Measurements from ENCODE around the gene TBX5. TPM values are rescaled to one million over a fixed set of nuclear protein-coding genes. Genes with fewer than 3 reads are reported as not detected.

The TBX5 gene
- total RNA-seq, 4 donors from 2014 or later = not detected

DNA sequence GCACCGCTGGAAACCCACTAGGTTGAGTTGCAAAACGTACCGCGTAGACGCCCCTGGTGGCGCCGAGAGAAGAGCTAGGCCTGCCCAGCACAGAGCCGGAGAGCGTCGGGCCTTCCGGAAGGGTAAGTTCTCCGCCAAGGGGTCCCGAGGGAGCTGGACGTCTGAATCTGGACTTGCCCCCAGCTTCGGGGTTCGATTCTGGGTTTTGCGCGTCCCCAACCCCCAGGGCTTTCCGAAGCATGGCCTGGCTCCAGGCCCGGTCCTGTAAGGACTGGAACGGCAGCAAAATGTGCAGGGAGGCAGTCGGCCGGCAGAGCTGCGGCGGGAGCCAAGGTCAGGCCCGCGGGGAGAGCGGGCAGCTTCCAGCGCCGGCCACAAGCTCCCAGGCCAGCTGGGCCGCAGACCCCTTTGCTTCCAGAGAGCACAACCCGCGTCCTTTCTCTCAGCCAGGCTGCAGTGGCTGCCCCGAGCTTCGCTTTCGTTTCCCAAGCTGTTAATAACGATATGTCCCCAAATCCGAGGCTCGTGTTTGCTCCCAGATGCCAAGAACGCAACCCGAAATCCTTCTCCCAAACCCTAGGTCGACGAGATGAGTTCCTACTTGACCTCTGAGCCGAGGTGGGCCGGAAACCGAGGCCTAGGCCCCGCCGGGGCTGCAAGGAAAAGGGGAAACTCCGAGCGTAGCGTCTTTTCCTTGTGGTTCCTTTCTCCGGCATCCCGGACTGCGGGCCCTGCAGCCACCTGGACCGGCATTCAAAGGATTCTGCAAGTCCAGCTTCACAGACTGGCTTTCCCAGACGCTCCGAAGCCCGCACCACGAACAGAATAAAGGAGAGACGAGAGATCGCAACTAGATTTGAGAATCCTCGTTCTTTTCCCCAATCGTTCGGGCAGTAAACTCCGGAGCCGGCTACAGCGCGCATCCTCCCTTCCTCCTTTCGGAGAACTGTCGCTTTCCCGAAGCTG lies 3.2 kb upstream of the TBX5 start:
- no peak for TF ChIP-seq CTCF (IDR thresholded peaks at IDR 0.05)
- DNase-seq (ENCODE audit: low spot score) = no peak
- ATAC-seq (ENCODE audit: low FRiP score) = no peak

DNA sequence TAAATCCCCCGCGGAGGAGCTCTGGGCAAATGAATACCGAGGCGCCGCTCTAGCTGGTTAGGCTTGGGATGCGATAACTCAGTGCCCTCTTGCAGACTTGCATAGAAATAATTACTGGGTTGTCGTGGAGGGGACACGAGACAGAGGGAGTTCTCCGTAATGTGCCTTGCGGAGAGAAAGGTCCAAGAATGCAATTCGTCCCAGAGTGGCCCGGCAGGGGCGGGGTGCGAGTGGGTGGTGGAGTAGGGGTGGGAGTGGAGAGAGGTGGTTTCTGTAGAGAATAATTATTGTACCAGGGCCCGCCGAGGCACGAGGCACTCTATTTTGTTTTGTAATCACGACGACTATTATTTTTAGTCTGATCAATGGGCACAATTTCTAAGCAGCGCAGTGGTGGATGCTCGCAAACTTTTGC lies 2.5 kb upstream of the TBX5 start:
- no peak for TF ChIP-seq CTCF (IDR thresholded peaks at IDR 0.05)
- ATAC-seq (ENCODE audit: low FRiP score) = no peak
- no peak for DNase-seq (ENCODE audit: low spot score)

DNA sequence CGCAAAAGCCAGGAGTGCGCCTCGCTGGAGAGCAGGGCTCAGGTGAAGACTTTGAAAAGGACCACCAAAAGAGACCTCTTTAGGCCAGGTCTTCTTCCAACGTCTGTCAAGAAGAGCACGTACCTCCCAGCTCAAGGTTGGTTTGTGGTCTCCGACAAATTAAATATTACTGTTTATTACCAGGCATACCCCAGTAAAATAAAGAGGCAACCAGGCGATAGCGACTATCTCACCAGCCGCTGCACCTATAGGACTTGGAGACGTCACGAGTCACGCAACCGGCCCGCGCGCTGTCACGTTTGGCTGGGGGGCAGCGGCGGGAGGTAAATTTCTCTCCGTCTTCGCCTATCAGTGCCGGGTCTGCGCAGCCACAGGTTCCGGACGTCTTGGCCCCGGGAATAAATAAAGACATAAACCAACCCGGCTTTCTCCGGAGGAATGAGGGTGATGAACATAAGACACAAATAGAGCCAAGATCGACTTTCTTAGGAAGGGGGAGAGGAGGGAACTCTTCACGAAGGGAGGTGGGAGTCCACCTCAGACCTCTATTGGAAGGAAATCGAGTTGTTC lies 2.0 kb upstream of the TBX5 start:
- DNase-seq (ENCODE audit: low spot score) = no peak
- no peak for TF ChIP-seq CTCF (IDR thresholded peaks at IDR 0.05)
- no peak for ATAC-seq (ENCODE audit: low FRiP score)

- no peak for ATAC-seq (ENCODE audit: low FRiP score)
- DNase-seq (ENCODE audit: low spot score) = no peak
- TF ChIP-seq CTCF (IDR thresholded peaks at IDR 0.05) = no peak
Measured at GRCh38 chr12:114406984-114407841, 1.3 kb upstream of the TBX5 start.

- no peak for TF ChIP-seq CTCF (IDR thresholded peaks at IDR 0.05)
- ATAC-seq (ENCODE audit: low FRiP score) (no peak), DNase-seq (ENCODE audit: low spot score) (no peak)
Measured at GRCh38 chr12:114406316-114406983, 506 bp upstream of the TBX5 start.

- DNase-seq (ENCODE audit: low spot score) = no peak
- no peak for ATAC-seq (ENCODE audit: low FRiP score)
- no peak for TF ChIP-seq CTCF (IDR thresholded peaks at IDR 0.05)
Measured at GRCh38 chr12:114404926-114405518, 922 bp downstream of the TBX5 start.
